Measurements from ENCODE around the gene TMC1.

DNA sequence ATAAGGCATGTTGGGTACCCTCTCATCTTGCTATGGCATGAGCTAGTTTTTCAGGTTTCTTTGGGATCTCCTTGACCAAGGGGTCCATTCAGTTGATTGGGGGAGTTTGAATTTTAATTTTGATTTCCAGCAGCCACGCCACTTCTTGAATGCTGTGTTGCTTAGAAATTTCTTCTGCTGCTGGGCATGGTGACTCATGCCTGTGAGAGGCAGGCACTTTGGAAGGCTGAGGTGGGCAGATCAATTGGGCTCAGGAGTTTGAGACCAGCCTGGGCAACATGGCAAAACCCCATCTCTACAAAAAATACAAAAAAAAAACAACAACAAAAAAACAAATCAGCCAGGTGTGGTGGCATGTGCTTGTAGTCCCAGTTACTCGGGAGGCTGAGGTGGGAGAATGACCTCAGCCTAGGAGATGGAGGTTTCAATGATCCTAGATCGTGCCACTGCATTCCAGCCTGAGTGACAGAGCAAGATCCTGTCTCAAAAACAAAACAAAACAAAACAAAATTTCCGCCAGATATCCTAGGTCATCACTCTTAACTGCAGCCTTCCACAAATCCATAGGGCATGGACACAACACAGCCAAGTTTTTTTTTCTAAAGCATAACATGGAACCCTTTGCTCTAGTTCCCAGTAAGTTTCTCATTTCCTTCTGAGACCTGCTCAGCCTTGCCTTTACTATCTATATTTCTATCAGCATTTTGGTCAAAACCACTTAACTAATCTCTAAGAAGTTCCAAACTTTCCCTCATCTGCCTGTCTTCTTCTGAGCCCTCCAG lies 17.7 kb downstream of the TMC1 start:
- TF ChIP-seq POLR2A (IDR thresholded peaks at IDR 0.05), result no peak
- TF ChIP-seq, protein P1, sequence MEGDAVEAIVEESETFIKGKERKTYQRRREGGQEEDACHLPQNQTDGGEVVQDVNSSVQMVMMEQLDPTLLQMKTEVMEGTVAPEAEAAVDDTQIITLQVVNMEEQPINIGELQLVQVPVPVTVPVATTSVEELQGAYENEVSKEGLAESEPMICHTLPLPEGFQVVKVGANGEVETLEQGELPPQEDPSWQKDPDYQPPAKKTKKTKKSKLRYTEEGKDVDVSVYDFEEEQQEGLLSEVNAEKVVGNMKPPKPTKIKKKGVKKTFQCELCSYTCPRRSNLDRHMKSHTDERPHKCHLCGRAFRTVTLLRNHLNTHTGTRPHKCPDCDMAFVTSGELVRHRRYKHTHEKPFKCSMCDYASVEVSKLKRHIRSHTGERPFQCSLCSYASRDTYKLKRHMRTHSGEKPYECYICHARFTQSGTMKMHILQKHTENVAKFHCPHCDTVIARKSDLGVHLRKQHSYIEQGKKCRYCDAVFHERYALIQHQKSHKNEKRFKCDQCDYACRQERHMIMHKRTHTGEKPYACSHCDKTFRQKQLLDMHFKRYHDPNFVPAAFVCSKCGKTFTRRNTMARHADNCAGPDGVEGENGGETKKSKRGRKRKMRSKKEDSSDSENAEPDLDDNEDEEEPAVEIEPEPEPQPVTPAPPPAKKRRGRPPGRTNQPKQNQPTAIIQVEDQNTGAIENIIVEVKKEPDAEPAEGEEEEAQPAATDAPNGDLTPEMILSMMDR (IDR thresholded peaks at IDR 0.05), result no peak

Data from transverse colon (tissue), 3 donors.